Common myeloid progenitor, CD34-positive (primary cell): ENCODE data around the gene ARHGEF7.

ENCODE experiments used
- CTCF ChIA-PET: fragments of 350-600 bp; sonication (Branson Sonifier 250); formaldehyde crosslinking; loops from one replicate; lab custom pipeline; 2021; ENCODE audit warnings: antibody characterized with exemption; lab: Charles Lee
- POLR2A ChIA-PET: fragments of 350-600 bp; sonication (Branson Sonifier 250); formaldehyde crosslinking; loops from one replicate; lab custom pipeline; 2021; ENCODE audit warnings: antibody characterized with exemption; lab: Charles Lee
- DNase-seq, 3 donors: peaks; one replicate each; pipeline versions ENCODE4 v3.0.0 to v3.0.0-alpha.2; 2013
- H3K27ac ChIP-seq, 2 experiments: 1 replicate in 1 of 2; 2 replicates in 1 of 2; pipeline ENCODE4 v1.7.0; 2013; ENCODE audit warnings: inconsistent platforms in 2 of 2, low read length in 2 of 2, mild to moderate bottlenecking in 2 of 2, low read depth in 1 of 2, moderate library complexity in 1 of 2; ENCODE audit not compliant: severe bottlenecking in 2 of 2, insufficient read depth in 1 of 2, poor library complexity in 1 of 2
- H3K27me3 ChIP-seq, 5 experiments: replicated peaks in 2 of 5; 1 replicate in 3 of 5; 2 replicates in 2 of 5; pipeline versions ENCODE4 v1.6.1 to v1.7.0; 2013; ENCODE audit warnings: low read length in 4 of 5, mild to moderate bottlenecking in 2 of 5, moderate library complexity in 2 of 5, inconsistent platforms in 1 of 5; ENCODE audit not compliant: insufficient read depth in 5 of 5, control insufficient read depth in 4 of 5
- H3K36me3 ChIP-seq, 4 experiments: 1 replicate in 2 of 4; 2 replicates in 2 of 4; pipeline versions ENCODE4 v1.6.1 to v1.7.0; 2013; ENCODE audit warnings: low read length in 3 of 4, control low read depth in 1 of 4, mild to moderate bottlenecking in 1 of 4; ENCODE audit not compliant: control insufficient read depth in 4 of 4, insufficient read depth in 4 of 4
- H3K4me1 ChIP-seq, 4 experiments: 1 replicate in 3 of 4; 2 replicates in 1 of 4; pipeline versions ENCODE4 v1.6.1 to v1.7.1; 2013; ENCODE audit warnings: low read length in 3 of 4, mild to moderate bottlenecking in 3 of 4, control low read depth in 1 of 4, inconsistent platforms in 1 of 4, moderate library complexity in 1 of 4; ENCODE audit not compliant: control insufficient read depth in 4 of 4, insufficient read depth in 4 of 4; ENCODE audit errors: control extremely low read depth in 1 of 4
- H3K4me3 ChIP-seq, 7 experiments: 1 replicate in 4 of 7; 2 replicates in 3 of 7; pipeline versions ENCODE4 v1.5.1 to v1.7.0; 2013; ENCODE audit warnings: mild to moderate bottlenecking in 7 of 7, low read length in 6 of 7, moderate library complexity in 6 of 7, inconsistent platforms in 2 of 7, low read depth in 2 of 7, control low read depth in 1 of 7; ENCODE audit not compliant: insufficient read depth in 4 of 7, control insufficient read depth in 1 of 7; ENCODE audit errors: extremely low read depth in 1 of 7
- H3K9me3 ChIP-seq, 5 experiments: 1 replicate in 4 of 5; 2 replicates in 1 of 5; pipeline versions ENCODE4 v1.6.1 to v1.7.1; 2013; ENCODE audit warnings: low read length in 4 of 5, mild to moderate bottlenecking in 2 of 5, inconsistent platforms in 1 of 5, low read depth in 1 of 5, moderate library complexity in 1 of 5; ENCODE audit not compliant: control insufficient read depth in 4 of 5, insufficient read depth in 2 of 5; ENCODE audit errors: control extremely low read depth in 1 of 5
- WGBS: methylation state at CpG from one replicate; pipeline ENCODE4 v1.1.5; 2013; ENCODE audit not compliant: insufficient coverage; 5-methylcytosine and 5-hydroxymethylcytosine counted together

ARHGEF7 gene

DNA sequence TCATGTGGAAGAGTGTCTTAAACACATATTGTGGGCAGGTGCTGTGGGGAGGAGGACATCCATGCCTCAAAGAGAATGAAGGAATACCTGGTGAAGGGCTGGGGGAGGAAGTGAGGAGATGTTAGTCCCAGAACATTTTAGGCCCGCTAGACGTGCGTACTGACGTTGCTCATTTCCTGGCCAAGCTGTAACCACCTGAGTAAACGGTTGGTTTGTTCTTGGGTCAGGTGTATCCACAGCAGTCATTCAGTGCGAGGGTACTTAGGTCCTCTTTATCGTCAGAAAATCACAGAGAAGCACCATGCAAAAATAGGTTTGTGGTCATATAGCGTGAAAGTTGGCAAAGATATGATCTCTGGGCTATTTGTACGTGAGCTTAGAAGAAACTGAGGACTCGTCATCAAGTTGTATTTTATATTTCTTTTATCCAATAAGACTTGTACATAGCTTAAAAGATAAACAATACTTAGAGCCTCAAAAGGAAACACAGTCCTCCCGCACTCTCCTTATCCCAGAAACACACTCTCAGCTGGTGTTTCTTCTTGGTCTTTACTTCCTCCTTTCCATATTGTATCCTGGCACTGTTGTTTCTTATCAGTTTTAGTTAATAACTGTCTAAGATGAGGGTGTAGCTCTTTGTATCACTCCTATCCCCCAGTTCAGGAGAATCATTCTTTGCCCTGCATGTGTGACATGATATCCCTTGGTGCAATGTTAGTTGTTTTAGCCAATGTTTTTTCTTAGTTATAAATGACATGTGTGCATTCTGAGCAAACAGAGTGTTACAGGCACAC is 52.0 kb downstream of the ARHGEF7 start:
- H3K4me1 ChIP-seq: peaks cover 0 to 23% (median 5%) of the 10 kb centered on the region in 4 experiments
- WGBS: 34% methylated on average over 3 of the region's 11 CpGs
- POLR2A ChIA-PET: no interaction called here

DNA sequence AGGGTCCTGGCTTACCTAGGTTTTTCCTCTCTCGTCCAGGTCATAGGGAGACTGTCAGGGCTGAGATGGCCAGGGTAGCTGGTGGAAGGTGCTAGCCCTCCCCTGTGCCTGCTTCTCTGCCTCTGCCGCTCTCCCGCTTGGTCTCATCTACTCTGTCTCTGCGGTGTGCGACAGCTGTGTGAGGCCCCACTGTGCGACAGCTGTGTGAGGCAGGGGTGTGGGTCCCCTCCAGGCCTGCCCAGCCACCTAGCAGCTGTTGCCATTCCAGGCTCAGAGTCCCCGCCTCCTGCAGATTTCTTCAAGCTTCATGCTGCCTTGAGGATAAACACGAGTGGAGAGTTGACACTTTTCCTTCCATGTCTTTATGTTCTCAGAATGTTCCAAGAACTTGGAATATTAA is 53.0 kb downstream of the ARHGEF7 start:
- 100% methylated on average over 3 of the region's 8 CpGs for WGBS
- Histone ChIP-seq H3K36me3 (peaks cover 4 to 59% (median 12%) of the 10 kb centered on the region in 4 experiments), H3K9me3 (peaks cover 0 to 7% (median 1%) of the 10 kb centered on the region in 5 experiments), H3K4me1 (peaks cover 0 to 23% (median 5%) of the 10 kb centered on the region in 4 experiments), H3K27ac (no peak overlapping the region), H3K27me3 (no peaks in the 10 kb centered on the region), H3K4me3 (no peak overlapping the region)
- POLR2A ChIA-PET: no interaction called here
- no peak for DNase-seq
- CTCF ChIA-PET: no interaction called here

More for the DNA sequence above, 52.0 kb downstream of the ARHGEF7 start:
- Histone ChIP-seq H3K9me3 (peaks cover 0 to 7% (median 1%) of the 10 kb centered on the region in 5 experiments), H3K4me3 (no peak overlapping the region), H3K27me3 (no peaks in the 10 kb centered on the region), H3K36me3 (peaks cover 3 to 53% (median 12%) of the 10 kb centered on the region in 4 experiments), H3K27ac (no peak overlapping the region)
- CTCF ChIA-PET: interaction anchor here (1.0 to 3.0 kb wide), 5 partner anchors 9 to 48 kb away, joined by 3 to 7 read pairs (median 5); no protein-coding TSS in a partner anchor
- DNase-seq: peak in 2 of 3 donors; percentile 27 to 45

DNA sequence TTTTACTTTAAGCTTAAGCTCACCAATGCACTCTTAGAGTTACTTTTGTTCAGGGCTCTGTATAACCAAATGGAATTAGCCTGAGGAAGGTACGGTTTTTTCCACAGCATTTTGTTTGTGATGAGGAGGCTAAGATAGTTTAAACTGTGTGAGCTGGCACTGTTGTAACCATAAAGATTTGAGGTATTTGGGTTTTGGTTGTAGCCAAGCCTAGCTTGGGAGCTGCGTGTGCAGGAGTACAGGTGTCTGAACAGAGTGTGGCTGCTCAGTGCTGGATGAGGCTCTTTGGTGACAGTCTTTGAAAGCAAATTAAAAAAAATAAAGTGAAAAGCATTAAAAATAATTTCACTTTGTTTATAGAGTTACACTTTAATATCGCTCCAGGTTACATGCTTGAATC is 56.0 kb downstream of the ARHGEF7 start:
- POLR2A ChIA-PET: no interaction called here
- WGBS: 80% methylated on average over 1 of the region's 3 CpGs

GRCh38 chr13:111171629-111172028 is 56.5 kb downstream of the ARHGEF7 start:
- Histone ChIP-seq H3K9me3 (peaks cover 0 to 15% (median 1%) of the 10 kb centered on the region in 5 experiments), H3K4me1 (peaks cover 0 to 25% (median 6%) of the 10 kb centered on the region in 4 experiments), H3K27me3 (no peaks in the 10 kb centered on the region), H3K27ac (no peak overlapping the region), H3K4me3 (no peak overlapping the region), H3K36me3 (peaks cover 8 to 61% (median 12%) of the 10 kb centered on the region in 4 experiments)
- DNase-seq: no peak
- ChIA-PET POLR2A (no interaction called here), CTCF (no interaction called here)
- 100% methylated on average over 1 of the region's 2 CpGs for WGBS

More for the DNA sequence above, 56.0 kb downstream of the ARHGEF7 start:
- Histone ChIP-seq H3K27ac (no peak overlapping the region), H3K27me3 (no peaks in the 10 kb centered on the region), H3K4me1 (peaks cover 0 to 23% (median 5%) of the 10 kb centered on the region in 4 experiments), H3K9me3 (peaks cover 0 to 15% (median 1%) of the 10 kb centered on the region in 5 experiments), H3K4me3 (no peak overlapping the region), H3K36me3 (peaks cover 8 to 58% (median 12%) of the 10 kb centered on the region in 4 experiments)
- CTCF ChIA-PET: interaction anchor here (1.2 kb wide), 1 partner anchor 17 kb away, joined by 3 read pairs; no protein-coding TSS in a partner anchor
- no peak for DNase-seq

DNA sequence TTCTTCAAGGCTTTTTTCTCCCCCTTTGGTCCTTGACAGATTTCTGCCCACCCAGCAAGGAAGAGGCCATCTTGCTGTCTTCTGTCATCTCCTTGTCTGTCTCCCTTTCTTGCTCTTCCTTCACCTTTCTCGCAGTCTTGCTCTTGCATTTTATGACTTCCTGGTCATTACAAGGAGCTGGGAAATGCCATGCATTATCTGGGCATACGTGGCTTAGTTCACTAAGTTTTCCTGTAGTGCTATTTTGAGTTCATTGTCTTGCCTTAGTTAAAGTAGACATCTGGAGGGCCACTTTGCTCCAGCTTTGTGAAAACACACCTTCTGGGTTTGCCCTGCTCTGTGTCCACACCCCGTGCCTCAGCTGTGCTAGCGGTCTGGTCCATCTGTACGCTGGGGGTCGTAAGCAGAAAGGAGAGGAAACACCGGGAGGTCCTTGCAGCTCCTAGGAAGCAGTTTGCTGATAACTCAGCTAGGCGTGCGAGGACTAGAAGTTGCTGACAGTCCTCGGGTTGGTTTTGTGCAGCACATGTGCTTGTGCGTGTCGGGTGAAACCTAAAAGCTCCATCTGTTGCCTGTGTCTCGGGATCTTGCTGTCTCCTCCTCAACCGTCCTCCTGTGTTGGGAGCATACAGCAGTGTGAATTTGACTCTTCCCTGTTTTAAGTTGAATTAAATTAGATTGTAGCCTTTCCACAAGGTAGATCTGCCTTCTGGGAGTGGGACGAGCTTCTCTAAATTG is 59.4 kb downstream of the ARHGEF7 start:
- ChIA-PET POLR2A (no interaction called here), CTCF (interaction anchor here (1.0 to 1.5 kb wide), 5 partner anchors 10 to 29 kb away, joined by 3 to 4 read pairs (median 3); no protein-coding TSS in a partner anchor)
- Histone ChIP-seq H3K4me3 (no peak overlapping the region), H3K4me1 (peaks cover 2 to 29% (median 15%) of the 10 kb centered on the region in 4 experiments), H3K27ac (no peak overlapping the region), H3K36me3 (peaks cover under 1 to 48% (median 8%) of the 10 kb centered on the region in 4 experiments), H3K27me3 (no peaks in the 10 kb centered on the region), H3K9me3 (peaks cover 0 to 8% (median 0%) of the 10 kb centered on the region in 5 experiments)
- DNase-seq: no peak
- 99% methylated on average over 10 of the region's 15 CpGs for WGBS

DNA sequence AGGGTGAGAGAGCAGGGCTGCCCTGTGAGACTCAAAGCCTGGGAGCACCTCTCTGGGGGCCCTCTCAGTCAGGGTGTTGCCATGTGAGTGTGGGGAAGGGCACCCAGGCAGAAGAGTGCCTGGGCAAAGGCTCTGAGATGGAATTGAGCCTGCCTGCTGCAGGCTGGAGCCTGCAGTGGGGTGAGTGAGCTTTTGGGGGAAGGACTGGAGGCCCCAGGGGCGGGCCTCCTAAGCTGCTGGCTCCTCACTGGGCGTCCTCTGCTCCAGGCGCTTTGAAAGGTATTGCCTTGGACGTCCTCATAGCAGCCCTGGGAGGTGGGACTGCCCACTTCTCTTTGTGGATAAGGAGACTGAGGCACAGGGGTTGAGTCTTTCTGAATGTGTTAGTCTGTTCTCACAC is 60.3 kb downstream of the ARHGEF7 start:
- ChIA-PET POLR2A (no interaction called here), CTCF (interaction anchor here (1.2 to 1.5 kb wide), 3 partner anchors 10 to 16 kb away, joined by 3 read pairs; no protein-coding TSS in a partner anchor)
- WGBS: 93% methylated on average over 3 of the region's 4 CpGs
- H3K36me3 ChIP-seq: peaks cover 0 to 43% (median 8%) of the 10 kb centered on the region in 4 experiments
- no peak for DNase-seq
- peaks cover 0 to 8% (median 0%) of the 10 kb centered on the region in 5 experiments for H3K9me3 ChIP-seq
- H3K4me3 ChIP-seq: no peak overlapping the region
- no peaks in the 10 kb centered on the region for H3K27me3 ChIP-seq
- H3K27ac ChIP-seq: no peak overlapping the region
- peaks cover 5 to 37% (median 22%) of the 10 kb centered on the region in 4 experiments for H3K4me1 ChIP-seq
